Fibroblast of lung (primary cell): Measurements from ENCODE around the gene KIF26B. TPM values are rescaled to one million over a fixed set of nuclear protein-coding genes. Genes with fewer than 3 reads are reported as not detected.

Source experiments
- DNase-seq, 2 donors: peaks; one replicate each; pipeline versions ENCODE4 v3.0.0 to v3.0.0-alpha.2; 2010; ENCODE audit warnings: low read depth in 2 of 2
- H2AFZ ChIP-seq: 2 replicates; pipeline ENCODE4 v1.5.1; 2012; ENCODE audit warnings: low read length, control low read depth, inconsistent platforms
- H3K27ac ChIP-seq: 2 replicates; pipeline ENCODE4 v1.5.1; 2011; ENCODE audit warnings: low read length, control low read depth; ENCODE audit not compliant: insufficient read depth
- H3K27me3 ChIP-seq: 2 replicates; pipeline ENCODE4 v1.5.1; 2011; ENCODE audit warnings: mild to moderate bottlenecking, low read length; ENCODE audit not compliant: control insufficient read depth, insufficient read depth
- H3K36me3 ChIP-seq: 2 replicates; pipeline ENCODE4 v1.5.1; 2011; ENCODE audit warnings: low read length; ENCODE audit not compliant: control insufficient read depth, insufficient read depth
- H3K4me1 ChIP-seq: 2 replicates; pipeline ENCODE4 v1.5.1; 2011; ENCODE audit warnings: low read length; ENCODE audit not compliant: control insufficient read depth, insufficient read depth; ENCODE audit errors: extremely low read depth
- H3K4me2 ChIP-seq: 2 replicates; pipeline ENCODE4 v1.5.1; 2011; ENCODE audit warnings: low read length, control low read depth; ENCODE audit not compliant: insufficient read depth; ENCODE audit errors: extremely low read depth
- H3K4me3 ChIP-seq, 4 experiments: fragments of 200-600 bp in 1 of 4; sonication (generic) in 1 of 4; replicated peaks in 1 of 4; 2 replicates each; pipeline ENCODE4 v1.5.1; 2011 to 2016; ENCODE audit warnings: low read length in 4 of 4, low read depth in 3 of 4, mild to moderate bottlenecking in 3 of 4, control low read depth in 2 of 4, inconsistent platforms in 1 of 4, mixed read lengths in 1 of 4; ENCODE audit not compliant: insufficient read depth in 1 of 4; ENCODE audit errors: control extremely low read depth in 1 of 4
- H3K79me2 ChIP-seq: 2 replicates; pipeline ENCODE4 v1.5.1; 2012; ENCODE audit warnings: mild to moderate bottlenecking, low read length, inconsistent platforms; ENCODE audit not compliant: control insufficient read depth, insufficient read depth
- H3K9ac ChIP-seq: 2 replicates; pipeline ENCODE4 v1.5.1; 2011; ENCODE audit warnings: mild to moderate bottlenecking, low read length, control low read depth; ENCODE audit not compliant: insufficient read depth
- H3K9me3 ChIP-seq: 2 replicates; pipeline ENCODE4 v1.5.1; 2012; ENCODE audit warnings: low read depth, low read length; ENCODE audit not compliant: control insufficient read depth, insufficient read depth
- H4K20me1 ChIP-seq: 2 replicates; pipeline ENCODE4 v1.5.1; 2011; ENCODE audit warnings: low read length; ENCODE audit not compliant: control insufficient read depth, insufficient read depth; ENCODE audit errors: extremely low read depth
- EZH2 ChIP-seq: IDR thresholded peaks from 2 replicates; pipeline ENCODE4 v1.5.1; 2012; ENCODE audit warnings: low read length, control low read depth, mild to moderate bottlenecking; ENCODE audit errors: missing control alignments
- polyA plus RNA-seq, 2 donors: library from polyadenylated mRNA; depleted of rRNA in 1 of 2; stranded (reverse) in 1 of 2; unstranded in 1 of 2; fragments of >200 nt; gene quantifications; 2 replicates each; pipeline ENCODE4 v1.2.1, GENCODE V29; 2011 to 2012; ENCODE audit warnings: missing spikeins in 1 of 2
- total RNA-seq: library from RNA; depleted of rRNA; stranded (reverse); fragments of >200 nt; gene quantifications from 2 replicates; pipeline ENCODE4 v1.2.1, GENCODE V29; 2014
- TF ChIP-seq, protein P1 (sequence below), 2 donors: IDR thresholded peaks in 1 of 2; conservative IDR thresholded peaks in 1 of 2; 1 replicate in 1 of 2; 2 replicates in 1 of 2; pipeline ENCODE4 v1.5.1; 2011 to 2012; ENCODE audit warnings: low read length in 2 of 2, control low read depth in 1 of 2, inconsistent platforms in 1 of 2, low read depth in 1 of 2, mild to moderate bottlenecking in 1 of 2

The KIF26B gene
- total and polyA plus RNA-seq, 2 donors (not counting 1 experiment from before 2014, with no cell fraction given): 5.3 to 6.1 TPM

DNA sequence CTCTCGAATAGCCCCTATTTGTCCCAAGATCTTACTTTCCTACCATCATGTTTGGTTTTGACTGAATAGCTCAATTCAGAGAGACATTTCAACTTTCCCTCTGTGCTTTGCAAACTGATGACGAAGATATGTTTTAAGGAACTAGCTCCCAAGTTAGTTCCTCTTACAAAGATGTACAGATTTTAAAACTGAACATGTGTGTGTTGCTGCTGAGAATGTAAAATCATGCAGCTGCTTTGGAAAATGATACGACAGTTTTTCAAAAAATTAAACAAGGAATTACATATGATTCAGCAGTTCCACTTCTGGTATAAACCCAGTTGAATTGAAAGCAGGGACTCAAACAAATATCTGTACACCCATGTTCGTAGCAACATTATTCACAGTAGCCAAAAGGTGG, 33.6 kb downstream of the KIF26B start:
- no peak overlapping the region for H3K4me2 ChIP-seq
- H4K20me1 ChIP-seq: no peaks in the 10 kb centered on the region
- no peak overlapping the region for H2AFZ ChIP-seq
- TF ChIP-seq, protein P1, sequence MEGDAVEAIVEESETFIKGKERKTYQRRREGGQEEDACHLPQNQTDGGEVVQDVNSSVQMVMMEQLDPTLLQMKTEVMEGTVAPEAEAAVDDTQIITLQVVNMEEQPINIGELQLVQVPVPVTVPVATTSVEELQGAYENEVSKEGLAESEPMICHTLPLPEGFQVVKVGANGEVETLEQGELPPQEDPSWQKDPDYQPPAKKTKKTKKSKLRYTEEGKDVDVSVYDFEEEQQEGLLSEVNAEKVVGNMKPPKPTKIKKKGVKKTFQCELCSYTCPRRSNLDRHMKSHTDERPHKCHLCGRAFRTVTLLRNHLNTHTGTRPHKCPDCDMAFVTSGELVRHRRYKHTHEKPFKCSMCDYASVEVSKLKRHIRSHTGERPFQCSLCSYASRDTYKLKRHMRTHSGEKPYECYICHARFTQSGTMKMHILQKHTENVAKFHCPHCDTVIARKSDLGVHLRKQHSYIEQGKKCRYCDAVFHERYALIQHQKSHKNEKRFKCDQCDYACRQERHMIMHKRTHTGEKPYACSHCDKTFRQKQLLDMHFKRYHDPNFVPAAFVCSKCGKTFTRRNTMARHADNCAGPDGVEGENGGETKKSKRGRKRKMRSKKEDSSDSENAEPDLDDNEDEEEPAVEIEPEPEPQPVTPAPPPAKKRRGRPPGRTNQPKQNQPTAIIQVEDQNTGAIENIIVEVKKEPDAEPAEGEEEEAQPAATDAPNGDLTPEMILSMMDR (conservative IDR thresholded peaks at IDR 0.05 in 1 of 2, IDR thresholded peaks at IDR 0.05 in 1 of 2; ENCODE audit: low read depth in 1 of 2, low read length in 2 of 2): no peak
- TF ChIP-seq EZH2: no peak
- H3K79me2 ChIP-seq: no peaks in the 10 kb centered on the region
- H3K9ac ChIP-seq: no peak overlapping the region
- DNase-seq: no peak
- no peaks in the 10 kb centered on the region for H3K36me3 ChIP-seq
- no peaks in the 10 kb centered on the region for H3K4me1 ChIP-seq
- no peak overlapping the region for H3K4me3 ChIP-seq
- no peaks in the 10 kb centered on the region for H3K27me3 ChIP-seq
- no peak overlapping the region for H3K27ac ChIP-seq
- no peaks in the 10 kb centered on the region for H3K9me3 ChIP-seq

GRCh38 chr1:245195398-245195797, 40.6 kb downstream of the KIF26B start:
- H3K36me3 ChIP-seq: no peaks in the 10 kb centered on the region
- H3K9me3 ChIP-seq: no peaks in the 10 kb centered on the region
- H3K4me1 ChIP-seq: no peaks in the 10 kb centered on the region
- TF ChIP-seq EZH2: no peak
- TF ChIP-seq, protein P1 (conservative IDR thresholded peaks at IDR 0.05 in 1 of 2, IDR thresholded peaks at IDR 0.05 in 1 of 2; ENCODE audit: low read depth in 1 of 2, low read length in 2 of 2): no peak
- H3K4me3 ChIP-seq: no peak overlapping the region
- H4K20me1 ChIP-seq: no peaks in the 10 kb centered on the region
- no peak overlapping the region for H3K4me2 ChIP-seq
- DNase-seq: no peak
- H3K27ac ChIP-seq: no peak overlapping the region
- no peak overlapping the region for H3K9ac ChIP-seq
- no peaks in the 10 kb centered on the region for H3K27me3 ChIP-seq
- H2AFZ ChIP-seq: no peak overlapping the region
- no peaks in the 10 kb centered on the region for H3K79me2 ChIP-seq

GRCh38 chr1:245197121-245197520, 42.3 kb downstream of the KIF26B start:
- Histone ChIP-seq H3K4me1 (no peaks in the 10 kb centered on the region), H3K27ac (no peak overlapping the region), H3K4me2 (no peak overlapping the region), H3K9ac (no peak overlapping the region), H4K20me1 (no peaks in the 10 kb centered on the region), H3K27me3 (no peaks in the 10 kb centered on the region), H3K9me3 (no peaks in the 10 kb centered on the region), H3K36me3 (no peaks in the 10 kb centered on the region), H3K79me2 (no peaks in the 10 kb centered on the region), H2AFZ (no peak overlapping the region), H3K4me3 (no peak overlapping the region)
- no peak for DNase-seq
- TF ChIP-seq, protein P1 (conservative IDR thresholded peaks at IDR 0.05 in 1 of 2, IDR thresholded peaks at IDR 0.05 in 1 of 2; ENCODE audit: low read depth in 1 of 2, low read length in 2 of 2): no peak
- TF ChIP-seq EZH2: no peak
